Astrocyte of the spinal cord (primary cell): Measurements from ENCODE around the gene SMIM14.

Source experiments
- DNase-seq: peaks from one replicate; pipeline ENCODE4 v3.0.0; 2011; ENCODE audit warnings: low read depth, low spot score
- H3K4me3 ChIP-seq: 2 replicates; pipeline ENCODE4 v1.5.1; 2011; ENCODE audit warnings: low read depth, mild to moderate bottlenecking, low read length, moderate library complexity
- CTCF ChIP-seq: IDR thresholded peaks from 2 replicates; pipeline ENCODE4 v1.5.1; 2012; ENCODE audit warnings: low read depth, mild to moderate bottlenecking, low read length, inconsistent platforms
- in situ Hi-C: cut with HindIII; loops from 2 replicates; pipeline ENCODE4 v1.10.0; 2017; ENCODE audit warnings: low sequenced_read_pairs

Gene SMIM14

GRCh38 chr4:39648213-39648612 is 9.5 kb upstream of the SMIM14 start:
- H3K4me3 ChIP-seq: no peak overlapping the region
- no peak for TF ChIP-seq CTCF
- DNase-seq: no peak
- in situ Hi-C loops: no loop called here

- no peak for TF ChIP-seq CTCF
- H3K4me3 ChIP-seq: no peak overlapping the region
- in situ Hi-C loops: no loop called here
- no peak for DNase-seq
Measured at GRCh38 chr4:39642885-39643552, 4.4 kb upstream of the SMIM14 start.

GRCh38 chr4:39641451-39641850 is 2.8 kb upstream of the SMIM14 start:
- DNase-seq: no peak
- TF ChIP-seq CTCF: no peak
- in situ Hi-C loops: no loop called here
- H3K4me3 ChIP-seq: no peak overlapping the region

- in situ Hi-C loops: no loop called here
- DNase-seq: peak; percentile 72
- peak overlapping the region; percentile 94 for H3K4me3 ChIP-seq
- TF ChIP-seq CTCF: no peak
Measured at GRCh38 chr4:39637586-39638353, 895 bp downstream of the SMIM14 start.

- DNase-seq: no peak
- no peak for TF ChIP-seq CTCF
- in situ Hi-C loops: no loop called here
- peak overlapping the region; percentile 94 for H3K4me3 ChIP-seq
Measured at GRCh38 chr4:39637221-39637585, 1.5 kb downstream of the SMIM14 start.

GRCh38 chr4:39636531-39637184 is 2.0 kb downstream of the SMIM14 start:
- peak; percentile 25 for DNase-seq
- in situ Hi-C loops: no loop called here
- peak overlapping the region; percentile 94 for H3K4me3 ChIP-seq
- no peak for TF ChIP-seq CTCF
